Endodermal cell (in vitro differentiated cells): ENCODE data around the gene ALG2. TPM values are rescaled to one million over a fixed set of nuclear protein-coding genes. Genes with fewer than 3 reads are reported as not detected.

Experiments used
- DNase-seq: peaks from one replicate; pipeline ENCODE4 v3.0.0-alpha.2; 2017
- H3K27ac ChIP-seq: 2 replicates; pipeline ENCODE4 v1.5.1; 2013; ENCODE audit warnings: mild to moderate bottlenecking, low read depth, low read length, moderate library complexity
- H3K27me3 ChIP-seq: 2 replicates; pipeline ENCODE4 v1.6.1; 2013; ENCODE audit warnings: mild to moderate bottlenecking, low read length, moderate library complexity; ENCODE audit not compliant: insufficient read depth, control insufficient read depth, poor library complexity, severe bottlenecking
- H3K36me3 ChIP-seq: 2 replicates; pipeline ENCODE4 v1.7.0; 2013; ENCODE audit warnings: mild to moderate bottlenecking, low read length, moderate library complexity; ENCODE audit not compliant: control insufficient read depth, insufficient read depth
- H3K4me1 ChIP-seq: one replicate; pipeline ENCODE4 v1.7.0; 2013; ENCODE audit warnings: low read length; ENCODE audit not compliant: control insufficient read depth, insufficient read depth
- H3K4me3 ChIP-seq: 2 replicates; pipeline ENCODE4 v1.5.1; 2013; ENCODE audit warnings: mild to moderate bottlenecking, low read length, moderate library complexity
- H3K9ac ChIP-seq: 2 replicates; pipeline ENCODE4 v1.6.1; 2013; ENCODE audit warnings: mild to moderate bottlenecking, low read length, moderate library complexity; ENCODE audit not compliant: poor library complexity, severe bottlenecking; ENCODE audit errors: extremely low read depth
- H3K9me3 ChIP-seq: 2 replicates; pipeline ENCODE4 v1.6.1; 2013; ENCODE audit warnings: mild to moderate bottlenecking, low read length, moderate library complexity; ENCODE audit not compliant: control insufficient read depth
- H3K27ac Mint-ChIP-seq: 2 replicates; pipeline ENCODE4 v1.8.0; 2020; ENCODE audit warnings: mixed read lengths
- H3K27me3 Mint-ChIP-seq: 2 replicates; pipeline ENCODE4 v1.8.0; 2021; ENCODE audit warnings: mild to moderate bottlenecking, mixed read lengths; ENCODE audit not compliant: insufficient read depth
- H3K36me3 Mint-ChIP-seq: 2 replicates; pipeline ENCODE4 v1.8.0; 2020; ENCODE audit warnings: low read depth, mixed read lengths
- H3K4me1 Mint-ChIP-seq: 2 replicates; pipeline ENCODE4 v1.8.0; 2020; ENCODE audit warnings: mixed read lengths
- H3K4me3 Mint-ChIP-seq: 2 replicates; pipeline ENCODE4 v1.8.0; 2020; ENCODE audit warnings: mild to moderate bottlenecking, moderate library complexity, mixed read lengths
- H3K9me3 Mint-ChIP-seq: 2 replicates; pipeline ENCODE4 v1.8.0; 2020; ENCODE audit warnings: mild to moderate bottlenecking, mixed read lengths
- WGBS, 2 experiments: methylation state at CpG; one replicate each; pipeline versions ENCODE4 v1.1.5 to v1.1.7; 2013; ENCODE audit warnings: missing lambda C conversion rate in 2 of 2, mixed read lengths in 1 of 2; ENCODE audit not compliant: insufficient coverage in 1 of 2, insufficient read length in 1 of 2; 5-methylcytosine and 5-hydroxymethylcytosine counted together
- total RNA-seq, 2 donors: library from RNA; stranded (reverse); fragmentation: NEBNext Ultra II Directional in 1 of 2; extraction: Animal tissue kit (Norgen Biotek cat#: 25700) in 1 of 2; gene quantifications; 2 replicates in 1 of 2; 3 replicates in 1 of 2; pipeline ENCODE4 v1.2.1, GENCODE V29; 2021
- TF ChIP-seq, protein P1 (sequence below): fragments of 200-600 bp; sonication (generic); conservative IDR thresholded peaks from 2 replicates; pipeline ENCODE4 v1.5.0; 2021; ENCODE audit warnings: antibody characterized with exemption, mild to moderate bottlenecking

ALG2 gene
- total RNA-seq, 2 donors from 2014 or later = 27.6 to 28.8 TPM

- peaks cover 5% of the 10 kb centered on the region for H3K36me3 Mint-ChIP-seq
- Histone ChIP-seq H3K4me3 (no peak overlapping the region), H3K36me3 (peaks cover 17% of the 10 kb centered on the region), H3K9me3 (peaks cover 15% of the 10 kb centered on the region), H3K27me3 (no peaks in the 10 kb centered on the region), H3K4me1 (no peaks in the 10 kb centered on the region), H3K27ac (no peak overlapping the region), H3K9ac (no peak overlapping the region)
- no peaks in the 10 kb centered on the region for H3K4me1 Mint-ChIP-seq
- 100% methylated on average over 1 of the region's 1 CpG; no CpG with 5 or more reads in 1 of the 2 experiments for WGBS, 2 experiments
- no peaks in the 10 kb centered on the region for H3K9me3 Mint-ChIP-seq
- peak; percentile 78 for DNase-seq
- no peak overlapping the region for H3K27ac Mint-ChIP-seq
- peaks cover 5% of the 10 kb centered on the region for H3K27me3 Mint-ChIP-seq
- TF ChIP-seq, protein P1, sequence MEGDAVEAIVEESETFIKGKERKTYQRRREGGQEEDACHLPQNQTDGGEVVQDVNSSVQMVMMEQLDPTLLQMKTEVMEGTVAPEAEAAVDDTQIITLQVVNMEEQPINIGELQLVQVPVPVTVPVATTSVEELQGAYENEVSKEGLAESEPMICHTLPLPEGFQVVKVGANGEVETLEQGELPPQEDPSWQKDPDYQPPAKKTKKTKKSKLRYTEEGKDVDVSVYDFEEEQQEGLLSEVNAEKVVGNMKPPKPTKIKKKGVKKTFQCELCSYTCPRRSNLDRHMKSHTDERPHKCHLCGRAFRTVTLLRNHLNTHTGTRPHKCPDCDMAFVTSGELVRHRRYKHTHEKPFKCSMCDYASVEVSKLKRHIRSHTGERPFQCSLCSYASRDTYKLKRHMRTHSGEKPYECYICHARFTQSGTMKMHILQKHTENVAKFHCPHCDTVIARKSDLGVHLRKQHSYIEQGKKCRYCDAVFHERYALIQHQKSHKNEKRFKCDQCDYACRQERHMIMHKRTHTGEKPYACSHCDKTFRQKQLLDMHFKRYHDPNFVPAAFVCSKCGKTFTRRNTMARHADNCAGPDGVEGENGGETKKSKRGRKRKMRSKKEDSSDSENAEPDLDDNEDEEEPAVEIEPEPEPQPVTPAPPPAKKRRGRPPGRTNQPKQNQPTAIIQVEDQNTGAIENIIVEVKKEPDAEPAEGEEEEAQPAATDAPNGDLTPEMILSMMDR = peak; percentile 68
- H3K4me3 Mint-ChIP-seq = no peak overlapping the region
Measured at GRCh38 chr9:99211746-99212145, 10.0 kb downstream of the ALG2 start.

GRCh38 chr9:99210572-99210971, 11.2 kb downstream of the ALG2 start:
- Histone ChIP-seq H3K36me3 (peaks cover 7% of the 10 kb centered on the region), H3K4me1 (no peaks in the 10 kb centered on the region), H3K4me3 (no peak overlapping the region), H3K27ac (no peak overlapping the region), H3K27me3 (no peaks in the 10 kb centered on the region), H3K9ac (no peak overlapping the region), H3K9me3 (peaks cover 15% of the 10 kb centered on the region)
- DNase-seq = no peak
- Mint-ChIP-seq H3K27me3 (peaks cover 5% of the 10 kb centered on the region), H3K27ac (no peak overlapping the region), H3K4me3 (no peak overlapping the region), H3K9me3 (no peaks in the 10 kb centered on the region), H3K4me1 (no peaks in the 10 kb centered on the region), H3K36me3 (peaks cover 4% of the 10 kb centered on the region)
- TF ChIP-seq, protein P1 = no peak

GRCh38 chr9:99201603-99202002, 20.1 kb downstream of the ALG2 start:
- H3K9me3 Mint-ChIP-seq = no peaks in the 10 kb centered on the region
- no peaks in the 10 kb centered on the region for H3K36me3 Mint-ChIP-seq
- no peaks in the 10 kb centered on the region for H3K36me3 ChIP-seq
- 83 to 86% methylated on average over 3 to 5 of the region's 5 CpGs for WGBS, 2 experiments
- no peak overlapping the region for H3K4me3 Mint-ChIP-seq
- H3K27ac Mint-ChIP-seq = no peak overlapping the region
- no peaks in the 10 kb centered on the region for H3K27me3 Mint-ChIP-seq
- no peaks in the 10 kb centered on the region for H3K27me3 ChIP-seq
- peak overlapping the region; percentile 63 for H3K27ac ChIP-seq
- H3K9me3 ChIP-seq = no peaks in the 10 kb centered on the region
- no peak overlapping the region for H3K9ac ChIP-seq
- DNase-seq = no peak
- H3K4me1 Mint-ChIP-seq = peaks cover 9% of the 10 kb centered on the region
- no peaks in the 10 kb centered on the region for H3K4me1 ChIP-seq
- TF ChIP-seq, protein P1 = no peak
- no peak overlapping the region for H3K4me3 ChIP-seq
